NB4 (cell line): ENCODE measurements around the gene GNA14.
"Not testable (repeated sequence)": the region's sequence is repeated elsewhere in the genome, so short reads cannot be mapped to it uniquely, and the experiment has no call there.

Experiments
- CTCF ChIP-seq: IDR thresholded peaks from one replicate; pipeline ENCODE4 v1.5.1; 2012; ENCODE audit warnings: low read depth, low read length
- MAX ChIP-seq: IDR thresholded peaks from 2 replicates; pipeline ENCODE4 v1.6.1; 2011; ENCODE audit warnings: low read depth, low read length
- MYC ChIP-seq: IDR thresholded peaks from 2 replicates; pipeline ENCODE4 v1.6.1; 2011; ENCODE audit warnings: low read depth, low read length
- POLR2A ChIP-seq: IDR thresholded peaks from 2 replicates; pipeline ENCODE4 v1.6.1; 2011; ENCODE audit warnings: mild to moderate bottlenecking; ENCODE audit not compliant: insufficient read length; ENCODE audit errors: extremely low read depth

- not testable (repeated sequence) for TF ChIP-seq CTCF, MAX, MYC, POLR2A
Observed at GRCh38 chr9:77628864-77629263, 19.3 kb downstream of the GNA14 start.
